Measurements from ENCODE around the gene EYA2. TPM values are rescaled to one million over a fixed set of nuclear protein-coding genes. Genes with fewer than 3 reads are reported as not detected.
"Not testable (repeated sequence)": the region's sequence is repeated elsewhere in the genome, so short reads cannot be mapped to it uniquely, and the experiment has no call there.

EYA2 gene
- polyA plus RNA-seq, 3 donors, result 0.04 to 0.16 TPM; not detected in 1

GRCh38 chr20:46920114-46920513 lies 25.5 kb downstream of the EYA2 start:
- TF ChIP-seq, protein P1, sequence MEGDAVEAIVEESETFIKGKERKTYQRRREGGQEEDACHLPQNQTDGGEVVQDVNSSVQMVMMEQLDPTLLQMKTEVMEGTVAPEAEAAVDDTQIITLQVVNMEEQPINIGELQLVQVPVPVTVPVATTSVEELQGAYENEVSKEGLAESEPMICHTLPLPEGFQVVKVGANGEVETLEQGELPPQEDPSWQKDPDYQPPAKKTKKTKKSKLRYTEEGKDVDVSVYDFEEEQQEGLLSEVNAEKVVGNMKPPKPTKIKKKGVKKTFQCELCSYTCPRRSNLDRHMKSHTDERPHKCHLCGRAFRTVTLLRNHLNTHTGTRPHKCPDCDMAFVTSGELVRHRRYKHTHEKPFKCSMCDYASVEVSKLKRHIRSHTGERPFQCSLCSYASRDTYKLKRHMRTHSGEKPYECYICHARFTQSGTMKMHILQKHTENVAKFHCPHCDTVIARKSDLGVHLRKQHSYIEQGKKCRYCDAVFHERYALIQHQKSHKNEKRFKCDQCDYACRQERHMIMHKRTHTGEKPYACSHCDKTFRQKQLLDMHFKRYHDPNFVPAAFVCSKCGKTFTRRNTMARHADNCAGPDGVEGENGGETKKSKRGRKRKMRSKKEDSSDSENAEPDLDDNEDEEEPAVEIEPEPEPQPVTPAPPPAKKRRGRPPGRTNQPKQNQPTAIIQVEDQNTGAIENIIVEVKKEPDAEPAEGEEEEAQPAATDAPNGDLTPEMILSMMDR (IDR thresholded peaks at IDR 0.05), result no peak
- WGBS (ENCODE audit: insufficient coverage), result 94% methylated on average over 3 of the region's 6 CpGs
- H3K27ac Mint-ChIP-seq, result no peak overlapping the region
- H3K36me3 Mint-ChIP-seq, result no peaks in the 10 kb centered on the region
- intact Hi-C loops (cut with micrococcal nuclease), result no loop called here
- peaks cover 2 to 6% (median 3%) of the 10 kb centered on the region in 3 donors for H3K27me3 Mint-ChIP-seq (ENCODE audit: low read depth in 3 of 3)
- H3K36me3 ChIP-seq (replicated peaks in 1 of 2; ENCODE audit: control insufficient read depth in 1 of 2, insufficient read depth in 2 of 2, low read length in 2 of 2), result no peaks in the 10 kb centered on the region
- H3K4me3 ChIP-seq (replicated peaks in 1 of 3; ENCODE audit: low read depth in 2 of 3, low read length in 3 of 3), result no peak overlapping the region
- H3K4me1 ChIP-seq (ENCODE audit: control insufficient read depth in 1 of 2, insufficient read depth in 2 of 2, low read length in 2 of 2), result no peaks in the 10 kb centered on the region
- H3K4me1 Mint-ChIP-seq, result no peaks in the 10 kb centered on the region
- H3K4me3 Mint-ChIP-seq, result no peak overlapping the region
- H3K27ac ChIP-seq (ENCODE audit: low read depth in 1 of 2, low read length in 2 of 2), result no peak overlapping the region
- peaks cover 0 to 8% (median 2%) of the 10 kb centered on the region in 7 donors for H3K9me3 Mint-ChIP-seq
- H2AFZ ChIP-seq (ENCODE audit: insufficient read depth, low read depth, low read length, poor library complexity, severe bottlenecking), result no peak overlapping the region
- no peak overlapping the region for H3K4me2 ChIP-seq (replicated peaks; ENCODE audit: extremely low read depth, low read length, poor library complexity, severe bottlenecking)
- H3K27me3 ChIP-seq (ENCODE audit: control insufficient read depth in 2 of 2, insufficient read depth in 2 of 2, low read length in 2 of 2), result no peaks in the 10 kb centered on the region
- no peak overlapping the region for H3K9ac ChIP-seq (ENCODE audit: insufficient read depth, low read length, poor library complexity, severe bottlenecking)
- H3K9me3 ChIP-seq (replicated peaks in 1 of 2; ENCODE audit: control insufficient read depth in 1 of 2, insufficient read depth in 1 of 2, low read length in 2 of 2), result no peaks in the 10 kb centered on the region
- no peak for DNase-seq
- no peaks in the 10 kb centered on the region for H3K79me2 ChIP-seq (ENCODE audit: insufficient read depth, low read length)
- H4K20me1 ChIP-seq (ENCODE audit: insufficient read depth, low read length), result no peaks in the 10 kb centered on the region

DNA sequence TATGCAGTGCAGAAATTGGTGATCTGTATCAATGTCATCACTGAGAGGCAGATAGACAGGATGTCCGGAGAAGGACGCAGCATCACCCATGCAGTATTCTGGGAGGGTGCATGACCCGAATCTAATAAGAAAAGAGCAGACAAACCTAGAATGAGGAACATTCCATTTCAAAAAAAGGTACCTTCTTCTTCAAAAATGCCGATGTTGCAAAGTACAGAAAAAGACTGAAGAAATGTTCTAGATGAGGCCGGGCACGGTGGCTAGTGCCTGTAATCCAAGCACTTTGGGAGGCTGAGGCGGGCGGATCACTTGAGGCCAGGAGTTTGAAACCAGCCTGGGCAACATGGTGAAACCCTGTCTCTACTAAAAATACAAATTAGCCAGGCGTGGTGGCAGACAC lies 28.2 kb downstream of the EYA2 start:
- H3K9ac ChIP-seq (ENCODE audit: insufficient read depth, low read length, poor library complexity, severe bottlenecking); H3K4me2 ChIP-seq (replicated peaks; ENCODE audit: extremely low read depth, low read length, poor library complexity, severe bottlenecking); H4K20me1 ChIP-seq (ENCODE audit: insufficient read depth, low read length); H3K27me3 ChIP-seq (ENCODE audit: control insufficient read depth in 2 of 2, insufficient read depth in 2 of 2, low read length in 2 of 2); H2AFZ ChIP-seq (ENCODE audit: insufficient read depth, low read depth, low read length, poor library complexity, severe bottlenecking); H3K9me3 ChIP-seq (replicated peaks in 1 of 2; ENCODE audit: control insufficient read depth in 1 of 2, insufficient read depth in 1 of 2, low read length in 2 of 2); H3K79me2 ChIP-seq (ENCODE audit: insufficient read depth, low read length); DNase-seq; H3K27ac ChIP-seq (ENCODE audit: low read depth in 1 of 2, low read length in 2 of 2); H3K36me3 Mint-ChIP-seq; intact Hi-C loops (cut with micrococcal nuclease); H3K36me3 ChIP-seq (replicated peaks in 1 of 2; ENCODE audit: control insufficient read depth in 1 of 2, insufficient read depth in 2 of 2, low read length in 2 of 2); H3K4me3 ChIP-seq (replicated peaks in 1 of 3; ENCODE audit: low read depth in 2 of 3, low read length in 3 of 3); H3K4me1 ChIP-seq (ENCODE audit: control insufficient read depth in 1 of 2, insufficient read depth in 2 of 2, low read length in 2 of 2); H3K27me3 Mint-ChIP-seq (ENCODE audit: low read depth in 3 of 3); H3K4me1 Mint-ChIP-seq; H3K4me3 Mint-ChIP-seq: not testable (repeated sequence)
- Mint-ChIP-seq H3K9me3 (peaks cover 0 to 12% (median 5%) of the 10 kb centered on the region in 7 donors), H3K27ac (peak overlapping the region in 1 of 7 donors; percentile 40)
- 91% methylated on average over 6 of the region's 9 CpGs for WGBS (ENCODE audit: insufficient coverage)

Measured in CD14-positive monocyte (primary cell).